ACHN (cell line): Measurements from ENCODE around the gene USHBP1.
A peak's percentile ranks its signal among the peaks of the same experiment; 100 is the strongest.

Experiments used
- DNase-seq: peaks from one replicate; pipeline ENCODE4 v3.0.0-alpha.2; 2015
- in situ Hi-C: cut with HindIII; loops from 2 replicates; pipeline ENCODE4 v1.10.0; 2017; ENCODE audit warnings: low sequenced_read_pairs, low pct_ligation_motif_present, low pct_unique_long_range_greater_than_20kb

The USHBP1 gene

GRCh38 chr19:17266975-17267788, 2.6 kb upstream of the USHBP1 start, which contains the start of gene BABAM1:
BABAM1 (plus strand) TSS chr19:17267443; CDS start chr19:17268807, 1,364 bp downstream.
- in situ Hi-C loops = no loop called here
- peak; percentile 96 for DNase-seq

GRCh38 chr19:17266589-17266974, 2.0 kb upstream of the USHBP1 start:
- no peak for DNase-seq
- in situ Hi-C loops = no loop called here

- in situ Hi-C loops = no loop called here
These were observed 1.5 kb upstream of the USHBP1 start for GRCh38 chr19:17266026-17266425.

GRCh38 chr19:17263712-17264640, 569 bp downstream of the USHBP1 start:
- in situ Hi-C loops = no loop called here
- DNase-seq = no peak

More at GRCh38 chr19:17266026-17266425, 1.5 kb upstream of the USHBP1 start:
- no peak for DNase-seq

GRCh38 chr19:17262557-17262956, 2.0 kb downstream of the USHBP1 start:
- DNase-seq = no peak
- in situ Hi-C loops = no loop called here

- in situ Hi-C loops = no loop called here
- DNase-seq = peak; percentile 81
These were observed 3.7 kb downstream of the USHBP1 start for GRCh38 chr19:17260842-17261325.

GRCh38 chr19:17259934-17260333, 4.6 kb downstream of the USHBP1 start:
- no peak for DNase-seq
- in situ Hi-C loops = no loop called here

GRCh38 chr19:17259118-17259780, 5.3 kb downstream of the USHBP1 start:
- DNase-seq = no peak
- in situ Hi-C loops = no loop called here

- DNase-seq = no peak
- in situ Hi-C loops = no loop called here
These were observed 8.4 kb downstream of the USHBP1 start for GRCh38 chr19:17256130-17256529.

- in situ Hi-C loops = no loop called here
- no peak for DNase-seq
These were observed 9.4 kb downstream of the USHBP1 start for GRCh38 chr19:17255150-17255621.

GRCh38 chr19:17254636-17255035, 9.9 kb downstream of the USHBP1 start:
- in situ Hi-C loops = no loop called here

GRCh38 chr19:17249887-17250548, 14.5 kb downstream of the USHBP1 start:
- DNase-seq = no peak
- in situ Hi-C loops = no loop called here

More at GRCh38 chr19:17254636-17255035, 9.9 kb downstream of the USHBP1 start:
- DNase-seq = no peak

- in situ Hi-C loops = no loop called here
- no peak for DNase-seq
These were observed 16.4 kb downstream of the USHBP1 start for GRCh38 chr19:17248011-17248776.

- DNase-seq = peak; percentile 23
- in situ Hi-C loops = no loop called here
These were observed 17.7 kb downstream of the USHBP1 start for GRCh38 chr19:17246681-17247425.

GRCh38 chr19:17245535-17245984, 19.0 kb downstream of the USHBP1 start, which contains the start of gene NR2F6:
NR2F6 (minus strand) TSS chr19:17245919; CDS start chr19:17245220, 699 bp downstream.
- no peak for DNase-seq
- in situ Hi-C loops = no loop called here

GRCh38 chr19:17244618-17245534, 19.7 kb downstream of the USHBP1 start:
- in situ Hi-C loops = no loop called here
- no peak for DNase-seq
